Measurements from ENCODE around the gene CYP2S1.

GRCh38 chr19:41233748-41234240 lies 40.8 kb downstream of the CYP2S1 start:
- TF ChIP-seq CTCF (conservative IDR thresholded peaks at IDR 0.05; ENCODE audit: low read length) = no peak
- no peak for TF ChIP-seq EZH2phosphoT487 (IDR thresholded peaks at IDR 0.05; ENCODE audit: borderline replicate concordance, low read depth, low read length)

Data from OCI-LY7 (cell line).